Measurements from ENCODE around the gene FER1L5. TPM values are rescaled to one million over a fixed set of nuclear protein-coding genes. Genes with fewer than 3 reads are reported as not detected.

Gene FER1L5
- total RNA-seq, 2 experiments from 2014 or later: not detected

- ATAC-seq (ENCODE audit: low read depth): no peak
- Mint-ChIP-seq H3K27me3 (no peaks in the 10 kb centered on the region), H3K4me1 (peaks cover 26% of the 10 kb centered on the region), H3K9me3 (no peaks in the 10 kb centered on the region), H3K4me3 (no peak overlapping the region), H3K27ac (no peak overlapping the region), H3K36me3 (peaks cover 24% of the 10 kb centered on the region)
- DNase-seq: no peak
- POLR2A ChIA-PET: interaction anchor here (0.5 to 1.0 kb wide), 2 partner anchors 22 to 198 kb away, joined by 3 to 4 read pairs; no protein-coding TSS in a partner anchor
Measured at GRCh38 chr2:96618596-96619283, 23.8 kb upstream of the FER1L5 start.

GRCh38 chr2:96622544-96622943 is 20.0 kb upstream of the FER1L5 start:
- H3K27ac Mint-ChIP-seq: no peak overlapping the region

GRCh38 chr2:96623116-96623515 is 19.4 kb upstream of the FER1L5 start:
- POLR2A ChIA-PET: no interaction called here
- DNase-seq (no peak), ATAC-seq (ENCODE audit: low read depth) (no peak)
- H3K4me1 Mint-ChIP-seq: peaks cover 11% of the 10 kb centered on the region
- no peaks in the 10 kb centered on the region for H3K27me3 Mint-ChIP-seq
- peaks cover 26% of the 10 kb centered on the region for H3K36me3 Mint-ChIP-seq
- H3K4me3 Mint-ChIP-seq: no peak overlapping the region
- H3K27ac Mint-ChIP-seq: no peak overlapping the region
- no peaks in the 10 kb centered on the region for H3K9me3 Mint-ChIP-seq

More at GRCh38 chr2:96622544-96622943, 20.0 kb upstream of the FER1L5 start:
- POLR2A ChIA-PET: interaction anchor here (0.9 kb wide), 1 partner anchor 15 kb away, joined by 4 read pairs; no protein-coding TSS in a partner anchor
- DNase-seq (no peak), ATAC-seq (ENCODE audit: low read depth) (no peak)
- H3K4me3 Mint-ChIP-seq: no peak overlapping the region
- H3K36me3 Mint-ChIP-seq: peaks cover 22% of the 10 kb centered on the region
- H3K27me3 Mint-ChIP-seq: no peaks in the 10 kb centered on the region
- H3K9me3 Mint-ChIP-seq: no peaks in the 10 kb centered on the region
- H3K4me1 Mint-ChIP-seq: peaks cover 14% of the 10 kb centered on the region

- H3K36me3 Mint-ChIP-seq: peaks cover 24% of the 10 kb centered on the region
- H3K9me3 Mint-ChIP-seq: no peaks in the 10 kb centered on the region
- POLR2A ChIA-PET: no interaction called here
- no peak overlapping the region for H3K27ac Mint-ChIP-seq
- no peak for DNase-seq
- no peak for ATAC-seq (ENCODE audit: low read depth)
- peaks cover 8% of the 10 kb centered on the region for H3K4me1 Mint-ChIP-seq
- H3K4me3 Mint-ChIP-seq: no peak overlapping the region
- no peaks in the 10 kb centered on the region for H3K27me3 Mint-ChIP-seq
Measured at GRCh38 chr2:96625571-96626552, 16.7 kb upstream of the FER1L5 start.

GRCh38 chr2:96626553-96626942 is 16.0 kb upstream of the FER1L5 start:
- Mint-ChIP-seq H3K27ac (no peak overlapping the region), H3K36me3 (peaks cover 30% of the 10 kb centered on the region), H3K4me1 (peaks cover 11% of the 10 kb centered on the region), H3K4me3 (no peak overlapping the region), H3K27me3 (no peaks in the 10 kb centered on the region), H3K9me3 (no peaks in the 10 kb centered on the region)
- POLR2A ChIA-PET: interaction anchor here (1.5 kb wide), 1 partner anchor 11 kb away, joined by 6 read pairs; the partner anchor contains the start of gene KANSL3
- DNase-seq (no peak), ATAC-seq (ENCODE audit: low read depth) (no peak)

- Mint-ChIP-seq H3K36me3 (peaks cover 47% of the 10 kb centered on the region), H3K9me3 (no peaks in the 10 kb centered on the region), H3K27me3 (no peaks in the 10 kb centered on the region), H3K27ac (no peak overlapping the region), H3K4me1 (peaks cover 31% of the 10 kb centered on the region), H3K4me3 (no peak overlapping the region)
- POLR2A ChIA-PET: no interaction called here
- ATAC-seq (ENCODE audit: low read depth): no peak
- DNase-seq: no peak
Measured at GRCh38 chr2:96631804-96632435, 10.6 kb upstream of the FER1L5 start.

GRCh38 chr2:96633641-96634040 is 8.9 kb upstream of the FER1L5 start:
- ATAC-seq (ENCODE audit: low read depth) (no peak), DNase-seq (no peak)
- POLR2A ChIA-PET: no interaction called here
- peaks cover 40% of the 10 kb centered on the region for H3K36me3 Mint-ChIP-seq
- H3K27ac Mint-ChIP-seq: no peak overlapping the region
- no peak overlapping the region for H3K4me3 Mint-ChIP-seq
- no peaks in the 10 kb centered on the region for H3K27me3 Mint-ChIP-seq
- peaks cover 36% of the 10 kb centered on the region for H3K4me1 Mint-ChIP-seq
- no peaks in the 10 kb centered on the region for H3K9me3 Mint-ChIP-seq

GRCh38 chr2:96636551-96637171 is 5.9 kb upstream of the FER1L5 start:
- no peaks in the 10 kb centered on the region for H3K9me3 Mint-ChIP-seq
- ATAC-seq (ENCODE audit: low read depth) (no peak), DNase-seq (no peak)
- peaks cover 9% of the 10 kb centered on the region for H3K27me3 Mint-ChIP-seq
- H3K36me3 Mint-ChIP-seq: peaks cover 27% of the 10 kb centered on the region
- peaks cover 35% of the 10 kb centered on the region for H3K4me1 Mint-ChIP-seq
- H3K4me3 Mint-ChIP-seq: peak overlapping the region; percentile 94
- POLR2A ChIA-PET: interaction anchor here (0.8 to 3.0 kb wide), 12 partner anchors 9 to 180 kb away, joined by 3 to 11 read pairs (median 4); partner anchors contain the start of genes CNNM3 and CNNM4
- peak overlapping the region; percentile 86 for H3K27ac Mint-ChIP-seq

GRCh38 chr2:96637385-96638143 is 5.0 kb upstream of the FER1L5 start:
- no peaks in the 10 kb centered on the region for H3K9me3 Mint-ChIP-seq
- peak overlapping the region; percentile 94 for H3K4me3 Mint-ChIP-seq
- ATAC-seq (ENCODE audit: low read depth) (peak; percentile 81), DNase-seq (peak; percentile 83)
- peaks cover 33% of the 10 kb centered on the region for H3K4me1 Mint-ChIP-seq
- peak overlapping the region; percentile 86 for H3K27ac Mint-ChIP-seq
- peaks cover 9% of the 10 kb centered on the region for H3K27me3 Mint-ChIP-seq
- POLR2A ChIA-PET: interaction anchor here (0.8 to 3.0 kb wide), 12 partner anchors 10 to 179 kb away, joined by 3 to 11 read pairs (median 4); partner anchors contain the start of genes CNNM3 and CNNM4
- H3K36me3 Mint-ChIP-seq: peaks cover 23% of the 10 kb centered on the region

- no peaks in the 10 kb centered on the region for H3K9me3 Mint-ChIP-seq
- peaks cover 22% of the 10 kb centered on the region for H3K36me3 Mint-ChIP-seq
- H3K4me1 Mint-ChIP-seq: peaks cover 32% of the 10 kb centered on the region
- H3K27ac Mint-ChIP-seq: peak within 1 kb of the TSS; percentile 90
- H3K4me3 Mint-ChIP-seq: peak within 1 kb of the TSS; percentile 94
- POLR2A ChIA-PET: interaction anchor here (0.6 to 3.0 kb wide), 9 partner anchors 11 to 125 kb away, joined by 3 to 11 read pairs (median 3); partner anchors contain the start of gene CNNM4
- H3K27me3 Mint-ChIP-seq: peaks cover 9% of the 10 kb centered on the region
- DNase-seq (peak; percentile 95), ATAC-seq (ENCODE audit: low read depth) (peak; percentile 82)
Measured at GRCh38 chr2:96638144-96639121, 4.1 kb upstream of the FER1L5 start, which contains the start of gene KANSL3. Gene KANSL3 (minus strand): TSS chr2:96638312. CDS start chr2:96637135, 1,177 bp downstream.

- POLR2A ChIA-PET: no interaction called here
- peaks cover 2% of the 10 kb centered on the region for H3K36me3 Mint-ChIP-seq
- no peak overlapping the region for H3K27ac Mint-ChIP-seq
- no peaks in the 10 kb centered on the region for H3K9me3 Mint-ChIP-seq
- no peaks in the 10 kb centered on the region for H3K4me1 Mint-ChIP-seq
- no peak overlapping the region for H3K4me3 Mint-ChIP-seq
- ATAC-seq (ENCODE audit: low read depth): no peak
- H3K27me3 Mint-ChIP-seq: peaks cover 8% of the 10 kb centered on the region
- DNase-seq: no peak
Measured at GRCh38 chr2:96647681-96648080, 5.1 kb downstream of the FER1L5 start.
